Measurements from ENCODE around the gene ARID3B. TPM values are rescaled to one million over a fixed set of nuclear protein-coding genes. Genes with fewer than 3 reads are reported as not detected.

The ARID3B gene
- polyA plus RNA-seq, 1 donor, result 4.2 TPM

DNA sequence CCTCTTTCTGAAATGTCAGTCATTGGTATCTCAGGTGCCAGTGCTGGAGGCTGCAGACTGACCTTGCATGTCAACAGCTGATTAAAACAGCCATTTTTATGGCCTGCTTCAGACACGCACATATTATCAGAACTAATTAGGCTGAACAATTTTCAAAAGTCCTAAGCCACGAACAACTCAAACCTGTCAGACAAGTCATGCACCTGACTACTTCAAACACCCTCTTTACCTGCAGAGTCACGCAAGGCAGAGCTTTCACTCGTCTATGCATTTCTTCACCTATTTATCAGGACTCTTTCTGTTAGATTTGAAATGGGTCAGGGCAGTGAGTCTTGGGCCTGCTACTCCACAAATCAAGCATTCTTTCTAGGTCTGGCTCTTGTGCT is 101.3 kb downstream of the ARID3B start:
- no peak for DNase-seq (ENCODE audit: low read depth)

DNA sequence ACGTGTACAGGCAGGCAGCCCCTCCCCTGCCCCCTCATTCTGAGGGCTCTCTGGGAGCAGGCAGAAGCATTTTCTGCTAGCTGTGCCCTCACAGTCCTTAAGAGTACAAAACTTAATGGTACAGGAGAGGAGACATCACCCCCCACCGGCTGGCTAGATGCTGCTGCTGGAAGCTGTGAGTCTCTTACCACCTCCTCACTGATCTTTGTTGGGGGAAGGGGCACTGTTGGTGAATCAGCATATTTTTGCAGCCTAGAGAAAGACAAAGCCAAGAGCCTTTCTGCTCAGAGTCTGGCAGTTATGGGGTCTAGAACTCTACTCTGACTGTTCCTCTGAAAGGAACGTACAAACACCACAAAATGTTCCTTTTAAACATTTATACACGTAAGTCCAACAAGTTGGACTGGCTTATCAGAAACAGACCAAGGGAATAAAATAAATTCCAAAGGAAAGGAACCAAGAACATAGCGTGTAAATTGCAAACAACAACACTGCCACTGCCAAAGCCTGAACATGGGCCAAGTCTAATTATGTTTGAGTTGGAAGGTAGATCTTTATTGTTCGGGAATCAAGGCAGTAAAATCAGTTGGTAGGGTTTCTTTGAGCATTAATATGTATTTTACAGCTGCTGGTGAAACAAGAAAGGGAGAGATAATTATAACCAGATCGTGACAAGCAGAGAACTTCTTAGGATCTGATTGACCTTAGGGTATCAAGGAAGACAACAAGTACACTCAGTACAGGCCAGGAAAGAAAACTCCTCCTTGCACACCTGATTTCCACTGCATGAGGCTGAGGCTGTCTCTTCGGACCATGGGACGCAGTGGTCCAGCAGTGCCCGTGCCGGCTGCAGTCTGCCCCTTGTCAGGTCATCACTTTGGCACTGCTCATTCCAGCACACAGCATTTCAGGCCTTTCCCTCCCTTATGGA is 102.0 kb downstream of the ARID3B start:
- no peak for DNase-seq (ENCODE audit: low read depth)

DNA sequence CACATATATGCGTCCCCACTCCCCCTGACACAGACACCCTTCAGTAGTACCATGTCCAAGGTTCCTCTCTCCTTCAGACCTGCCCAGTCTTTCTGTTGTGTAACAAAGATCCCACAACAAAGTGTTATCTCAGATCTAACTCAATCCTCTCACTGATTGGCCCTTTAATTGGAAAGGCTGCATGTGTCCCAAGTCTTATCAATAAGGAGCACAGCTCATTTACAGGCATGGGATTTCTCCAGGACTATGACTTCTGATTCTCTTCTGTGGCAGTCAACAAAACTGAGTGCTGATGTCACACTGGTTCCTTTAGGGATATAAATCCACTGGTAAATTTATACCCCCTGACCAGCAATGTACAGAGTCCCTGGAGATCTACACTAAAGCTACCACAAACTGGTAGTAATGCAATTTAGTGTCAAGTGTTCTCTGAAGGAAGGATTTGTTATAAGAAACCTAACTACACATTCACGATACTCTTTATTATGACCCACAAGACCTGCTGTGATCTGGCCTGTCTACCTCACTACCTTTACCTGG is 102.7 kb downstream of the ARID3B start:
- no peak for DNase-seq (ENCODE audit: low read depth)

DNA sequence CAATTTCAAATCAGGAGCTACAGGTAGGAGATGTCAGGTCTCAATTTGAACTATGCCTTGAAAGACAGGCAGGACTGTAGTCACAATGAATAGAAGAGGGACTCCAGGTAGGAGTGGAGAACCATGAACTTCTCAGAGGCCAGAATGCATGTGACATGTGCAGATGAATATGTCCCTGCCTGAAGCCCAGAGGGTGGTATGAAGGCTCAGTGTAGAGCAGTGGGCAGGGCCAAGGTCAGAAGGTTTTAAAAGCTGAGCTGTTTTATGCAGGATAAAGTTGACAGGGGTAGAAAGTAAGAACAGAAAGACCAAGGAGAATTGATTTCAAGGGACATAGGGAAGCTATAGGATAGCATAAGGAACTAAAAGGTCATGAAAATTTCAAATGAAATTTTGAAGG is 105.5 kb downstream of the ARID3B start:
- DNase-seq (ENCODE audit: low read depth), result no peak

Other genes with a start within 250 kb of the ARID3B start
- gene CYP11A1, start 173.6 kb upstream of the ARID3B start, polyA plus RNA-seq (ENCODE audit: insufficient read length), result 1.0 TPM
- gene SEMA7A, start 107.3 kb upstream of the ARID3B start, polyA plus RNA-seq (ENCODE audit: insufficient read length), result 5.4 TPM
- 33.4 TPM for gene UBL7, start 80.1 kb upstream of the ARID3B start, polyA plus RNA-seq (ENCODE audit: insufficient read length)
- 46.0 TPM for gene CLK3, start 74.6 kb downstream of the ARID3B start, polyA plus RNA-seq (ENCODE audit: insufficient read length)
- gene EDC3, start 154.8 kb downstream of the ARID3B start, polyA plus RNA-seq (ENCODE audit: insufficient read length), result 23.7 TPM
- gene CYP1A1, start 184.3 kb downstream of the ARID3B start, polyA plus RNA-seq (ENCODE audit: insufficient read length), result not detected
- 0.10 TPM for gene CYP1A2, start 207.6 kb downstream of the ARID3B start, polyA plus RNA-seq (ENCODE audit: insufficient read length)
- 31.7 TPM for gene CSK, start 240.9 kb downstream of the ARID3B start, polyA plus RNA-seq (ENCODE audit: insufficient read length)